Measurements from ENCODE around the gene TCAF1.

The TCAF1 gene, protein sequence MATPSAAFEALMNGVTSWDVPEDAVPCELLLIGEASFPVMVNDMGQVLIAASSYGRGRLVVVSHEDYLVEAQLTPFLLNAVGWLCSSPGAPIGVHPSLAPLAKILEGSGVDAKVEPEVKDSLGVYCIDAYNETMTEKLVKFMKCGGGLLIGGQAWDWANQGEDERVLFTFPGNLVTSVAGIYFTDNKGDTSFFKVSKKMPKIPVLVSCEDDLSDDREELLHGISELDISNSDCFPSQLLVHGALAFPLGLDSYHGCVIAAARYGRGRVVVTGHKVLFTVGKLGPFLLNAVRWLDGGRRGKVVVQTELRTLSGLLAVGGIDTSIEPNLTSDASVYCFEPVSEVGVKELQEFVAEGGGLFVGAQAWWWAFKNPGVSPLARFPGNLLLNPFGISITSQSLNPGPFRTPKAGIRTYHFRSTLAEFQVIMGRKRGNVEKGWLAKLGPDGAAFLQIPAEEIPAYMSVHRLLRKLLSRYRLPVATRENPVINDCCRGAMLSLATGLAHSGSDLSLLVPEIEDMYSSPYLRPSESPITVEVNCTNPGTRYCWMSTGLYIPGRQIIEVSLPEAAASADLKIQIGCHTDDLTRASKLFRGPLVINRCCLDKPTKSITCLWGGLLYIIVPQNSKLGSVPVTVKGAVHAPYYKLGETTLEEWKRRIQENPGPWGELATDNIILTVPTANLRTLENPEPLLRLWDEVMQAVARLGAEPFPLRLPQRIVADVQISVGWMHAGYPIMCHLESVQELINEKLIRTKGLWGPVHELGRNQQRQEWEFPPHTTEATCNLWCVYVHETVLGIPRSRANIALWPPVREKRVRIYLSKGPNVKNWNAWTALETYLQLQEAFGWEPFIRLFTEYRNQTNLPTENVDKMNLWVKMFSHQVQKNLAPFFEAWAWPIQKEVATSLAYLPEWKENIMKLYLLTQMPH

DNA sequence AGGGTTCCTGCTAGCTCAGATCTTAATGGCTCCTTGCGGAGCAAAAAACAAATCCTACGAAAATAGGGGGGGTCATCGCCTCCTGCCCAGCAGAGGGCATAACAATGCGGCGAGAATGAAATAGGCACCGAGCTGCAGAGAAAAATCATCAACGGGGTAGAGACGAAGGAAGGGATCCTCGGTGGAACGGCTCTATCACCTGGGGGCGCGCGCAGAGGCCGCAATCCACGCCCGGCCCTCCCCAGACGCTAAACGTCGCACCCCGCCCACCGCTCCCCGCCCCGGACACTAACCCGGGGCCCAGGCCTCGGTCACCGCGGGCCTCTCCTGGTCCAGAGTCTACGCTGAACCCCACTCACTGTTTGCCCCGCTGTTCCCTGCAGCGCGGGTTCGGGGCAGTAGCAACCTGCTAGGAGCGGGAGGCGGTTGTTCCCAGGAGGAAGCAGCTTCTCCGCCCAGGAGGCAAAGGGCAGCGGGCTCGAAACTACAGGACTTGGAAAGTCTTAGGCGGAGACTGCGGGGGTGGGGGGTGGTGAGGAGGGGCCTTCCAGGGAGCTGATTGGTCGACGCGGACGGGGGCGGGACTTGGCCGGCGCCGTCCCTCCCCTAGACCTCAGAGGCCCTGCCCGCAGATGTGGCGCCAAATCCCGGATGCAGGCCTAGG, at the start of gene TCAF1:
Gene TCAF1, minus strand, starts transcription at position 509 of the 664 bp plus-strand sequence. CDS start 25,568 bp downstream, outside the sequence.
- peak; percentile 83 for DNase-seq (ENCODE audit: low read depth, low spot score)

DNA sequence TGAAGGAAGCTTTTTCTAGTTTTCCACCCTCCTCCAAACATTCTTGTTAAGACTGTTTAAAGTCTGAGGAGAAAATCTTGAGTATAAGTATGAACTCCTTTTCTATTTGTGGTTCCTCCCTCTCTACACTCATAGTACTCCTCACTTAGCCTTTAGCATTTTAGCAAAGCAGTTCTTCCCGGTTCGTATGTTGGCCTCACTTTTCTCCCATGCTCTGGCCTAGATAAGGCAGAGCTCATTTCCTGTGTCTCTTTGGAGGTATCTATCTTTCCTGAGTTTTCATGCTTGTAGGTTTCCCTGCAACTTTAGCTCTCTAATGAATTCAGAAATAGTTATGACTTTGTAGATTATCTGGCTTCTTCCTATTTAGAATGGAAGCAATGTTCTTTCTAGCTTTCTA, 46.8 kb upstream of the TCAF1 start:
- no peak for DNase-seq (ENCODE audit: low read depth, low spot score)

DNA sequence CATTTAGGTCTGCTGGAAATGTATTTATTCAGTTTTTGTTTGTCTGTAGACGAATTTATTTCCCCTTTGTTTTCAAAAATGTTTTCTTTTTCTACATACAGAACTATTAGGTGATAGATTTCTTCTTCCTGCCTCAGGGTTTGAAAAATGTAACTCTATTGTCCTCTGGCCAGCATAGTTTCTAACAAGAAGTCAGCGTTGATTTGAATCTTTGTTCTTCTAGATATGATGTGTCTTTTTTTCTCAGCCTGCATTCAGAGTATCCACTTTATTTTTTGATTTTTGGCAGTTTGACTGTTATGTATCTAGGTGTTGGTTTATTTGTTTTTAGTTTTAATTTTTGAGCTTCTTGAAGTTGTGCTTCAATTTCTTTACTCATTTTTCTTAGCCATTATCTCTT, 45.1 kb upstream of the TCAF1 start:
- DNase-seq (ENCODE audit: low read depth, low spot score) = no peak

DNA sequence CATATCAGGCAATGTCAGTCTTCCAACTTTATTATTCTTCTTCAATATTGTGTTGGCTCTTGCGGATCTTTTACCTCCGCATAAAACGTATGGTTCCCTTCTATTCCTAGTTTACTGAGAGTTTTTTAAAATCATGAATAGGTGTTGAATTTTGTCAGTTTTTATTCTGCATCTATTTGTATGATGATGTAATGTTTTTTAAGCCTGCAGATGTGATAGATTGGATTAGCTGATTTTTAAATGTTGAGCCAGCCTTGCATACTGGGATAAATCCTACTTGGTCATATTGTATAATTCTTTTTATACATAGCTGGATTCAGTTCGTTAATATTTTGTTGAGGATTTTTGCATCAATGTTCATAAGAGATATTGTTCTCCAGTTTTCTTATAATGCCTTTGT, 43.4 kb upstream of the TCAF1 start:
- DNase-seq (ENCODE audit: low read depth, low spot score) = no peak

DNA sequence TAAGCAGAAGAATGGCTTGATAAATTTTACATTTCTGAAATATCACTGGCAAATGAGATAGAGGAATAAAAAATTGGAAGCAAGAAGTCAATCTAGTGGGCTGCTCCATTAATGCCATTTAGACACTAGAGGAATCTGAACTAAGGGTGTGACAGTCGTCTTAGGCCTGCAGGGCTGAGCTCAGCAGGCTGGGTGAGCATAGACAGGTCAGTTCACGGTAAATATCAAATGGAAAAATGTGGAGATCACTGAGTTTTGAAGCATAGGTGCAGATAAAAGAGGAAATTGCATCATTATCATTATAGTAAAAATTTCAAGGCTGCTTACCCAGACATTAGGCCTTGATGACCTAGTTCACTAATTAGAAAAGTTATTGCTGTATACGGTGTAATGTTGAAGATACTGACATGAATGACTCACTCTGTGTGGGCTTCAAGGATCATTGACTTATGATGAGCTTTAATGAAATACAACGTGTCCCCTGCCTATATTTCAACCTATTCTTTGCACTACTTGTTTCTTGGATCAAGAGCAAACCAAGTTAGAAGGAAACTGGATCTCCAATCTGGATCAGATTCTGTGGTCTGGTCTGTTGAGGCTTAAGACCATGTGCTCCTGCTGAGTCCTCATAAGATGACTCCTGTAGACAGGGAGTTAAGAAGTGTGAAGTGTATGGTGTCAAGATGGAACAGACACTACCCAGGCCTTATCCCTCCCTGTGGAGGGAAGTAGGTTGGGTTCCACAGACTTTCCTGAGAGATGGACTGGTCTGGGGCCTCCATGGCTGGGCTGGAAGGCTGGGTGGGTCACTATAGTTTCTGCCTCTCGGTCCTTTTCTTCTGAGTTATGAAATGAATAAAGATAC, 36.6 kb upstream of the TCAF1 start:
- DNase-seq (ENCODE audit: low read depth, low spot score) = no peak

DNA sequence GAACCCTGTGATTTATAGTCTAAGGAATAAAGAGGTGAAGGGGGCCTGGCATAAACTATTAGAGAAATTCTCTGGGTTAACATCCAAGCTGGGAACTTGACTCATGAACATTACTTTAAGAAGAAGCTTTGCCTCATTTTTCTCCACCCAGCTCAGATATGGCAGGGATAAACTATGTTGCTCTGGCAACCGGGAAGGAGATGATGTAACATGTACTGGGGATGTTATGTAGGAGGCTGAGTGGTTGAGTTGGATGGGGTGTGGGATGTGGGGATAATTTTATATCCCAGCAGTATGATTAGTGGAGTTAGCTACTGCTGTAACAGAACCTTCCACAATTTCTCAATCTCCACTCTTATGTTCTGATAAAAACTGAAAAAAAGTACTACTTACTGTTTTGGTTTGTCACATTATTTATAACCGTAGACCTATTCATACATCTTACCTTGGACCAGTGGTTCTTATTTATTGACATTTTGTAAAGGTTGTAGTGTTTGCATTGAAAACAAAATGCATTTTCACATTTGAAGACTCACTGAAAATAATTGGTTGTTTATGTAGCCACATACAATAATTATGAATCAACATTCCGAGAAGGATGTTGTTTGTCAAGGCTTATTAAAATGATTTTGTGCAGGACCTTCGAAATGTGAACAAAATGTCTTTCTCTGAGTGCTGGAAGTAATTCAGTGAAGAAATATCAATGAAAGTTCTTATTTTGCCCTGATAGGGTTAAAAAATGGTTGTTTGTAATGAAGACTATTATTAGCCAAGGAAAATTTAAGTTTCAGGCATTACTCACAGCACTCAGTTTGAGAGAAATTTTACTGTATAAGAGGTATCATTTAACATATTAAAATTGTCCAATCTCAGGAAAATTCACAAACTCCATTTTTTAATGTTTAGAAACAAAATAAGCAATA, 34.4 kb upstream of the TCAF1 start:
- no peak for DNase-seq (ENCODE audit: low read depth, low spot score)

DNA sequence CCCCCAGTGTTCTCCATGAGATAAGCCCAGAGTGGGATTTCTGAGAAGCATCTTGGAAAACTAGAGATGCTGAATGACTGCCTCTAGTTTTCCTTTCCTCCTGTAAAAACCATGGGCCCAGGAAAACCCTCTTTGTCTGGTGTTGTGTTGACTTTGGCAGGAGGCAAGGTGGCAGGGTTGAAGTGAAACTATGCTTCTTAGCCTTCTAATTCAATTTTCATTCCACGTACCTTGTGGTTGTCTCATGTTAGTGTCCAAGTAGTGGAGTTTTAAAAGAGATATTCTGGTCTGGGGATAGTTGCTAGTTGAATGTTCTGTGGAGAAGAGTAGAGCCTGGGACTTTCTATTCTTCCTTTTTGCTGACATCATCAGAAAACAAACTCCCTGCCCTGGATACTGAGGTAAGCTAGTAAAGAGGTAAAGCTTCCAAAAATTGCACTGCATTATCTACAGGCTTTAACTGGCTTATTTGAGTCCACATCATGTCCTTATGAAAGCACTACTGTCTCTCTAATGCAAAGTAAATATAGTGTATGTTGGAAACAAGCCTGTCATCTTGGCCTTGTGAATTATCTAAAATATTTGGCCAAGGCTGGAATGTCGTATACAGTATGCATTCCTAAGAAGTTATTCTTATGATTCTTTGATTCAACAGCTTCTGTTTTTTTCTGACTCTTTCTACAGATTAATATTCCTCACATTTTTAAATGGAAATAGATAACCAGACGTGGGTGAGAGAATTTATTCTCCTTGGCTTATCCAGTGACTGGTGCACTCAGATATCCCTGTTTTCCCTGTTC, 32.8 kb upstream of the TCAF1 start, which contains the start of gene OR2F2:
Gene OR2F2, plus strand, starts transcription at position 708 of the 800 bp plus-strand sequence. Its CDS starts 0 bp downstream, at position 708.
- no peak for DNase-seq (ENCODE audit: low read depth, low spot score)

DNA sequence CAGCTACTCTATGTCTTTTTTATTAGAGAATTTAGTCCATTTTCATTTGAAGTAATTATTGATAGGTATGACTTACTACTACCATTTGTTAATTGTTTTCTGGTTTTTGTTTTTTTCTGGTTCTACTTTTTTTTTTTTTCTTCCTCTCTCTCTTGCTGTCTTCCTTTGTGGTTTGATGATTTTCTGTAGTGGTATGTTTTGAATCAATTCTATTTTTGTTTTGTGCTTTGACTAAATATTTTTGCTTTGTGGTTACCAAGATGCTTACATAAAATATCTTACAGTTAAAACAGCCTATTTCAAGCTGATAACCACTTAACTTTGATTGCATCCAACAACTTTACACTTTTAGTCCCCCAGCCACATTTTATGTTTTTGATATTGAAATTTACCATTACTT, 29.8 kb upstream of the TCAF1 start:
- DNase-seq (ENCODE audit: low read depth, low spot score) = no peak

DNA sequence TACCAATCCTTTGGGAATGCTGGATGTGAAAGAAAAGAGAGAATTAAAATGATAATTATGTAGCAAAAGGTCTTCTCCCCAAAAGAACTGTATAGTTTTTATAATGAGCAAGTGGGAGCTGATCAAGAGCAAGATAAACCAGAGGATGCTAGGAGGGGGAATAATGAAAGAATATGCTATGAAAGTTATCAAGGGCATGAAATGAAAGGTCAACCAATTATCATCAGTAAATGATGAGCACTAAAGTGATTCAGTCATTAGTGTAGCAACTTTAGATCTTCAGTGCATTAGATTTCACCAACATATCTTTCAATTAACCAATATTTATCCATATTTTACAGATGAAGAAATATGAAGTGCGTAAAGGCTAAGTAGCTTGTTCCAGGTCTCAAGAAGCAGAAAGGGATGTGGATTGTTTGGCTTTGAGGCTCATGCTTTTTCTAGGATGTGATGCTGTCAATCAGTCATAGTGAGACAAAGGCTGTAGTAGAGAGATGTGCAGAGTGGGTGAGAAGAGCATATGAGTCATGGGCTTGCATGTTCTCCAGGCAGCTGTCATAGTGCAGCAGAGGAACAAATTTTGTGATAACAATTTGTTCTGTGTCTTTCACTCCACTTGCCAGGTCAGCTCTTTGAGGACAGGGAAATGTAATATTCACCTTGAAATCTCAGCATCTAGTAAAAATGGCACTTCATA, 27.4 kb upstream of the TCAF1 start:
- no peak for DNase-seq (ENCODE audit: low read depth, low spot score)

DNA sequence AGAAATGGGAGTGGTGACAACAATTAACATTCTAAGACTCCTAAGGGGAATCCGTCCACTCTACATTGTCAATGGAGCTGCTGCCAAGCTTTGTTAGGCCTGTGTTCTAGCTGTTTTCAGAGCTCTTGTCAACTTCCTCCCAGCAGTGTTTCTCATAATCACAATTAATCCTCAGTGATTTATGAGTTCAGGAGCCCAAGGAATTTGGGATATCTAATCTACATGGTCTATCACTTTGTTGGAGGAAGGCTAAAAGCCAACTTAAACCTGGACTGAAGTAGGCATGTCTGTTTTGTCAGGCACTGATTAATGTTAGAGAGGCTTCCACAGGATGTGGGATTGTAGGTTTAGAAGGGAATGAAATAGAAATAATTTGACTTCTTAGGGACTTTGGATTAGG, 22.9 kb upstream of the TCAF1 start:
- no peak for DNase-seq (ENCODE audit: low read depth, low spot score)

DNA sequence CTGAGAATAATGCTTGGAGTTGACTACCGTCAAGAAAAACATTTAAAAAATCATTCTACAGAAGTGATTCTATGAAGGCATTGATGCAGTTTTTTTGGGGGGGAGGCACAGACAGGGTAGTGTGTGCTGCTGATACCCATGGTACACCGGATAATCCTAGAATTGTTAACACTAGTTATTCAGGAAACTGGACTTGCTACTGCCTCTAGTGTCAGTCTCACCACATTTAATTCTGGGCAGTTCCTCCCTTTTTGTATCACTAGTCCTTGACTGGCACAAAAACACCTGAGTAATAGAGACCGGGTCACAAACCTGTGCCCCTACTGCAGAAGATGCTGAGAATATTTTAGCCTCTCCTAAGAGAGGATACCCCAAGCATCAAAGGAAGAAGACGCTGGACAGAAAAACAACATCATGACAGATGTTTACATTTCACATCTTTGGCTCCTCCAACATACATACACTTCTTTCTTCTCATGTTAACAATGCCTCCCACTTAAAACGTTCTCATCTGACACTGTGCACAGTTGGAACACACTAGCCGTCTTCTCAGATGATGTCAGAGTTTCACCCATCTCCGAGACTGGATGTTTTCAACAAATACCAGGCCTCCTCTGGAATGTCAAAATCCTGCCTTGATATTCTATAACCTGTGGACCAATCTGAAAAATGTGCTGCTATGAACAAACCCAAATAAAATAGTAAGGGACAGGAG, 13.1 kb upstream of the TCAF1 start:
- no peak for DNase-seq (ENCODE audit: low read depth, low spot score)

DNA sequence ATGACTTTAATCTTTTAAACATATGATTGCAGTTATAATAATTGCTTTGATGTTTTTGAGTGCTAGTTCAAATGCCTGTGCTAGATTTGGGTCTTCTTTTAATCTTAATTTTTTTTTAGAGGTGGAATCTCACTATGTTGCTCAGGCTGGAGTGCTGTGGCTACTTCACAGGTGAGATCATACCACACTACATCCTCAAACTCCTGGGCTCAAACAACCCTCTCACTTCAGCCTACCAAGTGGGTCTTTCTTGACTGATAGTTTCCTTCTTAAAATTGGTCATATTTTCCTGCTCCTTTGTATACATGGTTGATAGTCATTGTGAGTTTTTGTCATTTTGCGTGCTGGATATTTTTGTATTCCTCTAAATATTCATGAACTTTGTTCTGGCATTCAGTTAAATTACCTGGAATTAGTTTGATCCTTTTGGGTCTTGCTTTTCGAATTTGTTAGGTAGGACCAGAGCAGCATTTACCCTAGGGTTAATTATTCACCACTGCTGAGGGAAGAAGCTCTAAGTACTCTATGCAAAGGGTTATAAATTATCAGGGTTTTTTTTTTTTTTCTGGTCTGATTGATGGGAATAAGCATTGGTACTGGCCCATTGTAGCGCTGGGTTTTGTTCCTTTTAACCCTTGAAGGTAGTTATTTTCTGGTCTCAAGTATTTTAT, 12.1 kb upstream of the TCAF1 start:
- no peak for DNase-seq (ENCODE audit: low read depth, low spot score)

DNA sequence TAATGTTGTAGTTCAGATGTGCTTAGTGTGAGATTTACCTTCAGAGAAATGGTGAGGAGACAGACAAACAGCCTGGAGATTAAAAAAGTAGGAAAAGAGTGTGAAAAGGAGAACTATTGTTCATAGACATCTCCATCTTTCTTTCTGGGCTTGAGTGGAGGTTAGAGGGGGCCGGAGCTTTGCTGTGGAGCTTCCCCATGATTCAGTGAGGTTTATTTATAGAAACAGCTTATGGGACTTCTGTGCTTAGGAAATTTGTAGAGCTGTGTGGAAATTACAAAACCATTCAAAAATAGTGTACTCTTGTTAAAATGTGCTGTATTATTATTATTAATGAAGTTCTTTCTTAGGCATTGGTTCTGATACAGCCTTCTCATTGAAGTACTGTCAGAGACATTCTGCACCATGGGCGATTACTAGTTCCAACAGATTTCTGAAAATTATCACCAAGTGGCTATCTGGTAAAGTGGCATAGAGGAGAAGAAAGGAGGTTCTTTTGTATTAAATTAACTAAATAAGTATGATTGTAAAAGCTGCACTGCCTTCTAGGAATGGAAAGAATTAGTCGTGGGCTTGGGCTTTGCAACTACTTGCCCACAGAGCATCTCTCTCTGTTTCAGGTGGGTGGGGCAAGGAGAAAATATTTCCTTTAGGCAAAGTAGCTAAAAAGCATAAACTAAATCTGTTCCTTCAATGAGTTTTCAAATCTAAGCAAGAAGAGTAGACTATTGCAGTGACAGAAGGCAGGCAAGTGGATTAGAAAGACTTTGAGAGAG, 8.7 kb upstream of the TCAF1 start:
- no peak for DNase-seq (ENCODE audit: low read depth, low spot score)

DNA sequence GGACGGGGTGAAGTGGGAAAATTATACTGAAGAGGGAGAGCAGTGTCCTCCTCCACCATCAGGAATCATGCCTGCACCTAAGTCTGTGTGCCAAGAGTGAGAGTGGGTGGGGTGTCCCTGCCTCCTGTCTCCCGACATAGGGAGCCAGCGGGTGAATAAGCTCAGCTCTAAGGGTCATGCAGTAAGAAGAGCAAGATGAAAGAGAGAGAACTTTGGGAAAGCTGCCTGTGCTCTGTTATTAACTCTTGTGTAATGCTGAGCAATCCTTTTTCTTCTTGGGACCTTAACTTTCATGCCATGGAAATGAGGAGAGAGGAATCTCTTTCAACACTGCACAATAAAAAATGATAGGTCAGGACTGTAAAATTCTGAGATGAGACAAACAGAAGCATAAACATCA, 7.9 kb upstream of the TCAF1 start:
- DNase-seq (ENCODE audit: low read depth, low spot score) = no peak

DNA sequence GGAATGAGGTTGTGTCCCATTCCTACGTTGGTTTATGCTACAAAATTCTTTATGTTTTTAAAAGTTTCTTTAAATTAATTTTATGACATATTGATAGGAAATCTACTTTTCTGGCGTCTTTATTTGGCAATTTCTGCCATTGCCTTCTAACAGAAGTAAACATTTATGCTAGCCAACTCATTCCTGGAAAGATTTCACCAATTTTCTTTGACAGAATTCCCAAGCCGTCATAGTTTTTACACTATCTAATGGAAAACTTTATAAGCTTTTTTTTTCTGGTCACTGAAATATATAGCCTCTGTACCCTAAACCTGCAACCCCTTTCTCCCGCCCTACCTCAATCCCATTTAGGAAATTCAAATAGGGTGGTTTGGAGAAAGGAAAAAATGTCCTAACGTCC, 6.1 kb upstream of the TCAF1 start:
- DNase-seq (ENCODE audit: low read depth, low spot score) = no peak

DNA sequence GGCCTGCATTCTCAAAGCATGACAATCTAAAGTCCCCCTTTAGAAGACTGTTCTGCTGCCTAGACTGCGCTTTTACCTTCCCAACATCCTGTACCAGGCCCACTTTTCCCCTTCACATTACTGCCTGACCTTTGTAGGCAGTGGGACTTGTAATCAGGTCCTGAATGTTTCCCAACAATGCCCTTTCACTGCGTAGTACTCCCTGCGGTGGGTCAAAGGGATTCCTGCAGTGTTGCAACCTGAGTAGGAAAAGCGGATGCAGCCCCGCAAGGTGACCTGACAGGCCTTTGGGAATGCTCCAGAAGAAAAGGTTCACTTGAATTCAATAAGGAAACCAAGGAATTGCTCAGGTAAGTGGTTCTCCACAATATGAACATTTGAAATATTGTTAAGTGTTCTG, 4.9 kb upstream of the TCAF1 start:
- DNase-seq (ENCODE audit: low read depth, low spot score) = no peak

DNA sequence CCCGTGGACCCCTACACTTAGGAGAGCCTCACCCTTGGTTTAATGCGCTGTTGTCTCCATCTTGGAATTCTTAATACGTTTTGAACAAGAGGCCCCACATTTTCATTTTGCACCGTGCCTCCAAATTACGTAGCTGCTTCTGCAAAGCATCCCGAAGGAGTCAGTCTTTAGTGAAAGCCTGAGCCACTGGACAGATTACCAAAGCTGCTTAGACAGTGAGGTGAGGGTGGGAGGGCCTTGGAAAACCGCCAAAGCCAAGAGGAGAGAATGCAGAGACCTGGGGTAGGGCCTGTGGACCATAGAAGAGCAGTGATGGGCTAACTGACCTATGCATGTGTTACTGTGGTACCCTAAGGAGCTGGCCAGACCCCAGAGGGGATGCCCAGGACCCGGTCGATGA, 4.2 kb upstream of the TCAF1 start:
- no peak for DNase-seq (ENCODE audit: low read depth, low spot score)

All from activated naive CD8-positive, alpha-beta T cell treated with anti-CD3 and anti-CD28 coated beads, Interleukin-2, amount 50 U/mL, for 16 hours (primary cell).